ENCODE measurements around the gene LIMS1.

The LIMS1 gene

GRCh38 chr2:108613261-108614042, 79.2 kb downstream of the LIMS1 start:
- DNase-seq (ENCODE audit: low read depth in 1 of 2, low spot score in 1 of 2), result no peak

GRCh38 chr2:108614043-108614545, 79.8 kb downstream of the LIMS1 start:
- DNase-seq (ENCODE audit: low read depth in 1 of 2, low spot score in 1 of 2), result no peak

- no peak for DNase-seq (ENCODE audit: low read depth in 1 of 2, low spot score in 1 of 2)
Measured at GRCh38 chr2:108614659-108615058, 80.4 kb downstream of the LIMS1 start.

GRCh38 chr2:108615480-108616090, 81.3 kb downstream of the LIMS1 start:
- DNase-seq (ENCODE audit: low read depth in 1 of 2, low spot score in 1 of 2), result no peak

GRCh38 chr2:108616318-108616717, 82.0 kb downstream of the LIMS1 start:
- no peak for DNase-seq (ENCODE audit: low read depth in 1 of 2, low spot score in 1 of 2)

GRCh38 chr2:108616751-108617161, 82.5 kb downstream of the LIMS1 start:
- DNase-seq (ENCODE audit: low read depth in 1 of 2, low spot score in 1 of 2), result no peak

GRCh38 chr2:108617617-108618016, 83.3 kb downstream of the LIMS1 start:
- DNase-seq (ENCODE audit: low read depth in 1 of 2, low spot score in 1 of 2), result no peak

- no peak for DNase-seq (ENCODE audit: low read depth in 1 of 2, low spot score in 1 of 2)
Measured at GRCh38 chr2:108619925-108620620, 85.8 kb downstream of the LIMS1 start.

GRCh38 chr2:108620656-108621055, 86.4 kb downstream of the LIMS1 start:
- no peak for DNase-seq (ENCODE audit: low read depth in 1 of 2, low spot score in 1 of 2)

GRCh38 chr2:108621087-108621559, 86.9 kb downstream of the LIMS1 start:
- DNase-seq (ENCODE audit: low read depth in 1 of 2, low spot score in 1 of 2), result peak; percentile 46 to 68

GRCh38 chr2:108621687-108622681, 87.7 kb downstream of the LIMS1 start:
- no peak for DNase-seq (ENCODE audit: low read depth in 1 of 2, low spot score in 1 of 2)

GRCh38 chr2:108623616-108624015, 89.3 kb downstream of the LIMS1 start:
- DNase-seq (ENCODE audit: low read depth in 1 of 2, low spot score in 1 of 2), result no peak

- no peak for DNase-seq (ENCODE audit: low read depth in 1 of 2, low spot score in 1 of 2)
Measured at GRCh38 chr2:108625186-108625827, 91.0 kb downstream of the LIMS1 start.

GRCh38 chr2:108625828-108626195, 91.5 kb downstream of the LIMS1 start:
- DNase-seq (ENCODE audit: low read depth in 1 of 2, low spot score in 1 of 2), result no peak

- DNase-seq (ENCODE audit: low read depth in 1 of 2, low spot score in 1 of 2), result no peak
Measured at GRCh38 chr2:108626995-108627394, 92.7 kb downstream of the LIMS1 start.

- no peak for DNase-seq (ENCODE audit: low read depth in 1 of 2, low spot score in 1 of 2)
Measured at GRCh38 chr2:108627911-108628567, 93.8 kb downstream of the LIMS1 start.

GRCh38 chr2:108628936-108629335, 94.7 kb downstream of the LIMS1 start:
- no peak for DNase-seq (ENCODE audit: low read depth in 1 of 2, low spot score in 1 of 2)

- DNase-seq (ENCODE audit: low read depth in 1 of 2, low spot score in 1 of 2), result no peak
Measured at GRCh38 chr2:108629417-108629816, 95.1 kb downstream of the LIMS1 start.

- no peak for DNase-seq (ENCODE audit: low read depth in 1 of 2, low spot score in 1 of 2)
Measured at GRCh38 chr2:108630567-108631405, 96.5 kb downstream of the LIMS1 start.
